ENCODE measurements around the gene EML4. TPM values are rescaled to one million over a fixed set of nuclear protein-coding genes. Genes with fewer than 3 reads are reported as not detected.
"Not testable (repeated sequence)": the region's sequence is repeated elsewhere in the genome, so short reads cannot be mapped to it uniquely, and the experiment has no call there.

EML4 gene
- polyA plus RNA-seq, 1 experiment, result 19.1 TPM

DNA sequence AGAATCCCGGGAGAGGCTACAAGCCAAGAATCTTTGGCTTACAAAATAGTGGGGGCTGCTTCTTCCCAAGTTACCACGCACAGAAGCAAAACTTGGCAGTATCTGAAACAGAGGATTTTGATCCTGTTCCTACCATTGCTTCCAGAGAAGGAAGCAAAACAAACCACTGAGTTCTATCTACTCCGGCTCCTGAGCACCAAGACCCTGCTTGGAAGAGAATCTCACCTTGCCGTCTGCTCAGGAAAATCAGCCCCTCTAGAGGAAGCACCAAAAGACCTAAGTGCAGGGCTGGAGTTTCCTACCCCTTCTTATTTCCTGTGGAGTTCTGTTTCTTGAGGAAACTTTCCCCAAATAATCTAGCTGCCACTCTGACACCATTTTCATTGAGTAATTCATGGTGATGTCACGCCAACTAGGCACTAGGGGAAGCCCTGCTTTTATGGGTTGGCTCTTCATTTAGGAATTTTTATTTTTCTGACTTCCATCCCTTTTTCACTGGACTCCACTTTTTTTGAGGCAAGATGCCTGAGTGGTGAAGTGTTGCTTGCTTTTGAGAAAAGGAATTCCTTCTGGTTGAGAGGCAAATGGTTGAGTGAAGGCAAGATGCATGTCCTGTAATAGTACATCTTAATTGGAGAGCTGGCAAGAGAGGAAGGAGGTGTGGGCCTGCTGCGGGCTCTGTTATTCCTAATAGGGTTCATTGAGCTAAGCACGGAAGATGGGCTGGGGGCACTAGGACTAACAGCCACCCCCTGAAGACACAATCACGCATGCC is 36.8 kb upstream of the EML4 start:
- POLR2A ChIA-PET, result interaction anchor here (0.5 kb wide), 1 partner anchor 1331 kb away, joined by 8 read pairs; no protein-coding TSS in a partner anchor
- DNase-seq (ENCODE audit: low read depth), result peak; percentile 94
- Histone ChIP-seq H3K36me3 (ENCODE audit: control insufficient read depth, insufficient read depth, low read length) (no peaks in the 10 kb centered on the region), H3K4me3 (ENCODE audit: low read depth, low read length) (no peak overlapping the region), H3K27me3 (ENCODE audit: control insufficient read depth, insufficient read depth, low read length) (no peaks in the 10 kb centered on the region)
- TF ChIP-seq, protein P1, sequence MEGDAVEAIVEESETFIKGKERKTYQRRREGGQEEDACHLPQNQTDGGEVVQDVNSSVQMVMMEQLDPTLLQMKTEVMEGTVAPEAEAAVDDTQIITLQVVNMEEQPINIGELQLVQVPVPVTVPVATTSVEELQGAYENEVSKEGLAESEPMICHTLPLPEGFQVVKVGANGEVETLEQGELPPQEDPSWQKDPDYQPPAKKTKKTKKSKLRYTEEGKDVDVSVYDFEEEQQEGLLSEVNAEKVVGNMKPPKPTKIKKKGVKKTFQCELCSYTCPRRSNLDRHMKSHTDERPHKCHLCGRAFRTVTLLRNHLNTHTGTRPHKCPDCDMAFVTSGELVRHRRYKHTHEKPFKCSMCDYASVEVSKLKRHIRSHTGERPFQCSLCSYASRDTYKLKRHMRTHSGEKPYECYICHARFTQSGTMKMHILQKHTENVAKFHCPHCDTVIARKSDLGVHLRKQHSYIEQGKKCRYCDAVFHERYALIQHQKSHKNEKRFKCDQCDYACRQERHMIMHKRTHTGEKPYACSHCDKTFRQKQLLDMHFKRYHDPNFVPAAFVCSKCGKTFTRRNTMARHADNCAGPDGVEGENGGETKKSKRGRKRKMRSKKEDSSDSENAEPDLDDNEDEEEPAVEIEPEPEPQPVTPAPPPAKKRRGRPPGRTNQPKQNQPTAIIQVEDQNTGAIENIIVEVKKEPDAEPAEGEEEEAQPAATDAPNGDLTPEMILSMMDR (IDR thresholded peaks at IDR 0.05; ENCODE audit: insufficient read depth, low read depth, low read length), result no peak
- CTCF ChIA-PET, result interaction anchor here (0.6 to 1.8 kb wide), 4 partner anchors 9 to 1261 kb away, joined by 3 to 8 read pairs (median 4); no protein-coding TSS in a partner anchor

DNA sequence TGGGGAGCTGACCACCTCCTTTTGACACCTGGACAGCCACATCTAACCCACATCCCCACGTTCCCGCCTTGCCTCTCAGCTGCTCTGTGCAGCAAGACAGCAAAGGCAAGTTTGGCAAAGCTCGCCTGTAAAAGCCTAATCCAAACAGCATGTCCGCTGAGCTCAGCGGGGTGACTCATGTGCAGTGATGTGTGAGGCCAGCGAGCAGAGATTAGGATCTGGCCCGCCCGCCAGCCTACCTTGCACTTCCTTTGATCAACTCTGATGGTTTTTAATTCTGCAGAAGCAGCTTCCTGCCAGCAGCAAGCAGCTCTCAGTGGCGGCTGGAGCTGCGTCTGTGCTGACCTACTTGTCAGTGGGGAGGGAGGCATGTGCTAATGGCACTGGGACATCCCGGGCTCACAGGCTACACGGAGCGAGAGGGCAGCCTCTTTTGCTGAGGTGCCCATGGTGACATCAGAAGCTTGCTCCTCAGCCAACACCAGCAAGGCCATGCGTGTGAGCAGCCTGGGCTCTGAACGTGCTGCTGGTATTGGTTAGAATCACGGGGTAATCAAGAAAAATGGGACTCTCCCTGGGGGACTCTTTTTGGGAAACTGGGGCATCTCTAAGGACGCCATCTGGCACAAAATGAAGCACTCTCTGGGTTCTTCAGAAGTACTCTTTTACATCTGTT is 36.0 kb upstream of the EML4 start:
- no peaks in the 10 kb centered on the region for H3K36me3 ChIP-seq (ENCODE audit: control insufficient read depth, insufficient read depth, low read length)
- peak; percentile 93 for DNase-seq (ENCODE audit: low read depth)
- POLR2A ChIA-PET, result interaction anchor here (0.5 kb wide), 1 partner anchor 1332 kb away, joined by 8 read pairs; no protein-coding TSS in a partner anchor
- H3K27me3 ChIP-seq (ENCODE audit: control insufficient read depth, insufficient read depth, low read length), result no peaks in the 10 kb centered on the region
- CTCF ChIA-PET, result interaction anchor here (0.6 to 1.8 kb wide), 4 partner anchors 9 to 1260 kb away, joined by 3 to 8 read pairs (median 4); no protein-coding TSS in a partner anchor
- peak overlapping the region; percentile 23 for H3K4me3 ChIP-seq (ENCODE audit: low read depth, low read length)
- TF ChIP-seq, protein P1 (IDR thresholded peaks at IDR 0.05; ENCODE audit: insufficient read depth, low read depth, low read length), result no peak

GRCh38 chr2:42133771-42134195 is 35.4 kb upstream of the EML4 start:
- H3K4me3 ChIP-seq (ENCODE audit: low read depth, low read length), result no peak overlapping the region
- H3K36me3 ChIP-seq (ENCODE audit: control insufficient read depth, insufficient read depth, low read length), result no peaks in the 10 kb centered on the region
- DNase-seq (ENCODE audit: low read depth), result no peak
- ChIA-PET CTCF (interaction anchor here (1.6 to 1.8 kb wide), 2 partner anchors 8 to 34 kb away, joined by 4 to 8 read pairs; no protein-coding TSS in a partner anchor), POLR2A (no interaction called here)
- TF ChIP-seq, protein P1 (IDR thresholded peaks at IDR 0.05; ENCODE audit: insufficient read depth, low read depth, low read length), result no peak
- H3K27me3 ChIP-seq (ENCODE audit: control insufficient read depth, insufficient read depth, low read length), result no peaks in the 10 kb centered on the region

DNA sequence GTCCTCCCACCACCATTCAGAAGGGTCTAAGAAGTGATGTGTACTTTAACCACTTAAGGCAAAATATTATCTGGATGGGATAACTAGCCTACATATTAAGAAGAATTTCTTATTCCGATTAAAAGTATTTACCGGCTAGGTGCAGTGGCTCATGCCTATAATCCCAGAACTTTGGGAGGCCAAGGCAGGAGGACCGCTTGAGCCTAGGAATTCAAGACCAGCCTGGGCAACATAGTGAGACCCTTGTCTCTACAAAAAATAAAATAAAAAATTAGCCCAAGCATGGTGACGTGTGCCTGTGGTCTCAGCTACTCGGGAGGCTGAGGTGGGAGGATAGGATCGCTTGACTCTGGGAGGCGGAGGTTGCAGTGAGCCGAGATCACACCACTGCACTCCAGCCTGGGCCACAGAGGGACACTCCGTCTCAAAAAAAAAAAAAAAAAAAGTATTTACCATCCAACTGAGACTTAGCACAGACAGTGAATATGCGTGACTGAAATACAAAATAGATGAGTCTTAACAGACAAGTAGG is 34.7 kb upstream of the EML4 start:
- H3K27me3 ChIP-seq (ENCODE audit: control insufficient read depth, insufficient read depth, low read length); POLR2A ChIA-PET; DNase-seq (ENCODE audit: low read depth); H3K36me3 ChIP-seq (ENCODE audit: control insufficient read depth, insufficient read depth, low read length); H3K4me3 ChIP-seq (ENCODE audit: low read depth, low read length); CTCF ChIA-PET: not testable (repeated sequence)

- Histone ChIP-seq H3K27me3 (ENCODE audit: control insufficient read depth, insufficient read depth, low read length) (no peaks in the 10 kb centered on the region), H3K4me3 (ENCODE audit: low read depth, low read length) (no peak overlapping the region), H3K36me3 (ENCODE audit: control insufficient read depth, insufficient read depth, low read length) (no peaks in the 10 kb centered on the region)
- POLR2A ChIA-PET, result no interaction called here
- no peak for DNase-seq (ENCODE audit: low read depth)
- TF ChIP-seq, protein P1 (IDR thresholded peaks at IDR 0.05; ENCODE audit: insufficient read depth, low read depth, low read length), result no peak
- CTCF ChIA-PET, result interaction anchor here (0.9 to 1.4 kb wide), 2 partner anchors 12 to 40 kb away, joined by 3 read pairs; no protein-coding TSS in a partner anchor
Measured at GRCh38 chr2:42135381-42136312, 33.5 kb upstream of the EML4 start.

Measured in BJ (cell line).